Ovary (tissue), 9 donors: ENCODE measurements around the gene GSTM2. TPM values are rescaled to one million over a fixed set of nuclear protein-coding genes. Genes with fewer than 3 reads are reported as not detected.
A peak's percentile ranks its signal among the peaks of the same experiment; 100 is the strongest.
"Not testable (repeated sequence)": the region's sequence is repeated elsewhere in the genome, so short reads cannot be mapped to it uniquely, and the experiment has no call there.

Source experiments
- DNase-seq, 5 donors: peaks; one replicate each; pipeline ENCODE4 v3.0.0-alpha.2; 2019 to 2020
- H3K27ac ChIP-seq, 2 donors: fragments of 200-600 bp; one replicate each; pipeline versions ENCODE4 v1.5.1 to v1.8.0; 2019 to 2022
- H3K27me3 ChIP-seq: fragments of 200-600 bp; one replicate; pipeline ENCODE4 v1.8.0; 2022
- H3K36me3 ChIP-seq: fragments of 200-600 bp; sonication (generic); one replicate; pipeline ENCODE4 v1.5.1; 2019
- H3K4me1 ChIP-seq: one replicate; pipeline ENCODE4 v1.8.1; 2013; ENCODE audit warnings: mild to moderate bottlenecking, moderate library complexity; ENCODE audit not compliant: insufficient read depth
- H3K4me3 ChIP-seq: fragments of 200-600 bp; sonication (generic); one replicate; pipeline ENCODE4 v1.5.1; 2017
- H3K9me3 ChIP-seq, 2 donors: fragments of 200-600 bp in 1 of 2; sonication (generic) in 1 of 2; one replicate each; pipeline versions ENCODE4 v1.5.1 to v1.8.1; 2013 to 2019; ENCODE audit warnings: mild to moderate bottlenecking in 1 of 2, moderate library complexity in 1 of 2
- CTCF ChIP-seq, 3 donors: fragments of 450-650 bp in 2 of 3; fragments of 200-600 bp in 1 of 3; IDR thresholded peaks; one replicate each; pipeline versions ENCODE4 v1.5.1 to v1.8.0; 2016 to 2022; ENCODE audit warnings: antibody characterized with exemption in 3 of 3, mild to moderate bottlenecking in 1 of 3
- EP300 ChIP-seq: sonication (generic); formaldehyde crosslinking; IDR thresholded peaks from one replicate; pipeline ENCODE4 v1.6.1; 2017; ENCODE audit warnings: antibody characterized with exemption
- POLR2A ChIP-seq: fragments of 450-650 bp; IDR thresholded peaks from one replicate; pipeline ENCODE4 v1.6.1; 2017; ENCODE audit warnings: antibody characterized with exemption, mild to moderate bottlenecking, moderate library complexity
- WGBS, 3 donors: extraction: QIAGEN DNeasy Blood & Tissue Kit in 1 of 3; methylation state at CpG; one replicate each; pipeline versions ENCODE4 v1.1.5 to v1.1.7; 2013 to 2017; 5-methylcytosine and 5-hydroxymethylcytosine counted together
- intact Hi-C, 4 donors: fragments of 100-400 bp; cut with DNase I; formaldehyde crosslinking; loops; one replicate each; pipeline versions ENCODE4 v1.11.0 to v1.15.1; 2022 to 2023
- polyA plus RNA-seq, 2 donors: library from polyadenylated mRNA; stranded (reverse); fragments of 200-250 nt in 1 of 2; fragments of 350-450 nt in 1 of 2; fragmentation: Illumina TruSeq in 1 of 2; extraction: RNeasy Lipid Tissue Mini Kit (QIAGEN cat#74804) in 1 of 2; gene quantifications; one replicate each; pipeline ENCODE4 v1.2.3, GENCODE V29; 2013 to 2014
- total RNA-seq, 7 donors: library from RNA; depleted of rRNA in 2 of 7; stranded (reverse); fragments of >200 nt in 2 of 7; fragmentation: NEBNext Ultra II Directional in 3 of 7; extraction: Animal tissue kit (Norgen Biotek cat#: 25700) in 3 of 7; gene quantifications; one replicate each; pipeline versions ENCODE4 v1.1.0 to v1.2.4, GENCODE V29; 2016 to 2023
- donor health status: DM: no; HTN: no; CAD: no; lungs with moderate emphysema.
- donor health status: DM: no; HTN: no; CAD: no.
- donor health status: Bipolar disorder and iron deficiency.
- donor health status: DM: yes; HTN: yes; CAD: no.
- donor health status: DM: no; HTN: no; CAD: no.
- donor health status: DM: yes; HTN: yes; CAD: no.

Gene GSTM2
- total and polyA plus RNA-seq, 9 donors = 101 to 318 (median 202) TPM

DNA sequence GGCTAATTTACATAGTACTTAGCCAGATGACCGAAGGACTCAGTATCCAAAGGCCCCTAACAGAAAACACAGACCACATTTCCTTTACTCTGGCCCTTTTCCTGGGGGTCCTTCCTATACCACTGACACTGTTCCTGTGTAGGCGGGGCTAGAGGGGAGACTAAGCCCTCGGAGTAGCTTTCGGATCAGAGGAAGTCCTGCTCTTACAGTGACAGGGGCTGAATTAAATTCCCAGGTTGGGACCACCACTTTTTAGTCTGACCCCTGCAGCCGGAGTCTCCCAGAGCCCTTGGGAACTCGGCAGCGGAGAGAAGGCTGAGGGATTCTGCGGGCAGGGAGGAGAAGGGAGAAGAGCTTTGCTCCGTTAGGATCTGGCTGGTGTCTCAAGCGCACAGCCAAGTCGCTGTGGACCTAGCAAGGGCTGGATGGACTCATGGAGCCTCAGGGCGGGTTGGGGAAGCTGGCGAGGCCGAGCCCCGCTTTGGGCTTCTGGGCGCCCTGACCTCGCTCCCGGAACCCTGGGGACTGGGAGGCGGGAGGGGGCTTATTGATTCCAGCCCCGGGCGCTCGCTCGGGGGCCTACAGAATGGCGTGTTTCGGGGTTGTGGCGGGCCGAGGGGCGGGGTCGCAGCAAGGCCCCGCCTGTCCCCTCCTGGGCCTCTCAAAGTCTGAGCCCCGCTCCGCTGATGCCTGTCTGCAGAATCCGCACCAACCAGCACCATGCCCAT, 43.9 kb downstream of the GSTM2 start, which contains the start of gene GSTM5:
TSS of gene GSTM5 (plus strand) at position 659 of the 728 bp plus-strand sequence. CDS start at position 721, 62 bp downstream.
- not testable (repeated sequence) for H3K27me3 ChIP-seq, H3K9me3 ChIP-seq, H3K36me3 ChIP-seq
- H3K4me1 ChIP-seq = peaks cover 12% of the 10 kb centered on the region
- WGBS, 3 donors = 15 to 41% (median 22%) methylated on average over 22 to 33 of the region's 33 CpGs
- DNase-seq = peak; percentile 61 to 79 (median 63)
- peak within 1 kb of the TSS; percentile 33 for H3K4me3 ChIP-seq
- TF ChIP-seq POLR2A = peak; percentile 33
- intact Hi-C loops = loop anchor here in 1 of 4 donors (5.0 kb wide), 1 partner anchor 44 kb away; the partner anchor contains the start of gene GSTM2
- H3K27ac ChIP-seq = peak within 1 kb of the TSS in 1 of 2 donors; percentile 77

- Histone ChIP-seq H3K9me3 (no peaks in the 10 kb centered on the region), H3K4me3 (peak overlapping the region; percentile 33), H3K27ac (peak overlapping the region in 1 of 2 donors; percentile 77), H3K27me3 (no peaks in the 10 kb centered on the region), H3K36me3 (no peaks in the 10 kb centered on the region), H3K4me1 (peaks cover 15% of the 10 kb centered on the region)
- DNase-seq = peak in 2 of 5 donors; percentile 49
- no peak for TF ChIP-seq EP300
- no peak for TF ChIP-seq POLR2A
- no peak for TF ChIP-seq CTCF (IDR thresholded peaks at IDR 0.05)
- intact Hi-C loops = loop anchor here in 1 of 4 donors (5.0 kb wide), 1 partner anchor 45 kb away; the partner anchor contains the start of gene GSTM2
- WGBS, 3 donors = 21 to 39% (median 32%) methylated on average over 20 to 22 of the region's 22 CpGs
These were observed 44.5 kb downstream of the GSTM2 start for GRCh38 chr1:109712321-109712864.

- Histone ChIP-seq H3K4me3 (no peak overlapping the region), H3K9me3 (no peaks in the 10 kb centered on the region), H3K27me3 (no peaks in the 10 kb centered on the region), H3K4me1 (peaks cover 15% of the 10 kb centered on the region), H3K36me3 (no peaks in the 10 kb centered on the region), H3K27ac (no peak overlapping the region)
- no peak for DNase-seq
- TF ChIP-seq EP300 = no peak
- TF ChIP-seq CTCF (IDR thresholded peaks at IDR 0.05) = no peak
- no peak for TF ChIP-seq POLR2A
- intact Hi-C loops = loop anchor here in 1 of 4 donors (5.0 kb wide), 1 partner anchor 46 kb away; the partner anchor contains the start of gene GSTM2
- WGBS, 3 donors = 93 to 95% (median 94%) methylated on average over 5 of the region's 5 CpGs
These were observed 45.8 kb downstream of the GSTM2 start for GRCh38 chr1:109713636-109714035.

GRCh38 chr1:109714661-109715372, 47.0 kb downstream of the GSTM2 start:
- Histone ChIP-seq H3K36me3 (no peaks in the 10 kb centered on the region), H3K27ac (peak overlapping the region in 1 of 2 donors; percentile 75), H3K4me3 (no peak overlapping the region), H3K27me3 (no peaks in the 10 kb centered on the region), H3K4me1 (peaks cover 15% of the 10 kb centered on the region), H3K9me3 (no peaks in the 10 kb centered on the region)
- intact Hi-C loops = loop anchor here in 1 of 4 donors (5.0 kb wide), 1 partner anchor 48 kb away; the partner anchor contains the start of gene GSTM2
- no peak for TF ChIP-seq POLR2A
- TF ChIP-seq CTCF (IDR thresholded peaks at IDR 0.05) = no peak
- TF ChIP-seq EP300 = no peak
- DNase-seq = no peak
- 73 to 83% (median 74%) methylated on average over 12 of the region's 12 CpGs for WGBS, 3 donors
